Activated B cell treated with CpG ODN at 0.5 μM for 24 hours (primary cell): ENCODE measurements around the gene NRXN3. TPM values are rescaled to one million over a fixed set of nuclear protein-coding genes. Genes with fewer than 3 reads are reported as not detected.

Source experiments
- ATAC-seq: fragments of 200-7000 bp; cut with Tn5 transposase; one replicate; pipeline ENCODE4 v1.10.0; 2021; ENCODE audit warnings: low read depth, mild to moderate bottlenecking, moderate library complexity
- CTCF ChIA-PET: fragments of 350-600 bp; sonication (Branson Sonifier 250); formaldehyde crosslinking; loops from one replicate; lab custom pipeline; 2021; ENCODE audit warnings: antibody characterized with exemption; lab: Charles Lee
- POLR2A ChIA-PET: fragments of 350-600 bp; sonication (Branson Sonifier 250); formaldehyde crosslinking; loops from one replicate; lab custom pipeline; 2021; ENCODE audit warnings: antibody characterized with exemption; lab: Charles Lee
- DNase-seq: peaks from one replicate; pipeline ENCODE4 v3.0.0; 2022
- H3K27ac Mint-ChIP-seq: one replicate; pipeline ENCODE4 v1.8.0; 2020; ENCODE audit warnings: mixed read lengths
- H3K27me3 Mint-ChIP-seq: one replicate; pipeline ENCODE4 v1.8.0; 2021; ENCODE audit warnings: mixed read lengths
- H3K36me3 Mint-ChIP-seq: one replicate; pipeline ENCODE4 v1.8.0; 2021; ENCODE audit warnings: low read depth, mixed read lengths
- H3K4me1 Mint-ChIP-seq: one replicate; pipeline ENCODE4 v1.8.0; 2021; ENCODE audit warnings: mixed read lengths
- H3K4me3 Mint-ChIP-seq: one replicate; pipeline ENCODE4 v1.8.0; 2020; ENCODE audit warnings: mild to moderate bottlenecking, mixed read lengths
- H3K9me3 Mint-ChIP-seq: one replicate; pipeline ENCODE4 v1.8.0; 2020; ENCODE audit warnings: mixed read lengths
- intact Hi-C: fragments of 100-400 bp; cut with micrococcal nuclease; formaldehyde crosslinking; loops from one replicate; pipeline ENCODE4 v1.15.1; 2024
- total RNA-seq: library from RNA; stranded (reverse); gene quantifications from 2 replicates; pipeline ENCODE4 v1.2.3, GENCODE V29; 2022
- TF ChIP-seq, protein P1 (sequence below): fragments of 200-600 bp; IDR thresholded peaks from one replicate; pipeline ENCODE4 v1.8.0; 2022; ENCODE audit warnings: antibody characterized with exemption, mild to moderate bottlenecking

NRXN3 gene
- total RNA-seq, 1 donor from 2014 or later: not detected

GRCh38 chr14:79260406-79260805 lies 1090.2 kb downstream of the NRXN3 start:
- POLR2A ChIA-PET: no interaction called here
- DNase-seq (no peak), ATAC-seq (no peak)
- TF ChIP-seq, protein P1, sequence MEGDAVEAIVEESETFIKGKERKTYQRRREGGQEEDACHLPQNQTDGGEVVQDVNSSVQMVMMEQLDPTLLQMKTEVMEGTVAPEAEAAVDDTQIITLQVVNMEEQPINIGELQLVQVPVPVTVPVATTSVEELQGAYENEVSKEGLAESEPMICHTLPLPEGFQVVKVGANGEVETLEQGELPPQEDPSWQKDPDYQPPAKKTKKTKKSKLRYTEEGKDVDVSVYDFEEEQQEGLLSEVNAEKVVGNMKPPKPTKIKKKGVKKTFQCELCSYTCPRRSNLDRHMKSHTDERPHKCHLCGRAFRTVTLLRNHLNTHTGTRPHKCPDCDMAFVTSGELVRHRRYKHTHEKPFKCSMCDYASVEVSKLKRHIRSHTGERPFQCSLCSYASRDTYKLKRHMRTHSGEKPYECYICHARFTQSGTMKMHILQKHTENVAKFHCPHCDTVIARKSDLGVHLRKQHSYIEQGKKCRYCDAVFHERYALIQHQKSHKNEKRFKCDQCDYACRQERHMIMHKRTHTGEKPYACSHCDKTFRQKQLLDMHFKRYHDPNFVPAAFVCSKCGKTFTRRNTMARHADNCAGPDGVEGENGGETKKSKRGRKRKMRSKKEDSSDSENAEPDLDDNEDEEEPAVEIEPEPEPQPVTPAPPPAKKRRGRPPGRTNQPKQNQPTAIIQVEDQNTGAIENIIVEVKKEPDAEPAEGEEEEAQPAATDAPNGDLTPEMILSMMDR: no peak
- no peaks in the 10 kb centered on the region for H3K27me3 Mint-ChIP-seq
- intact Hi-C loops: no loop called here
- CTCF ChIA-PET: no interaction called here
- no peaks in the 10 kb centered on the region for H3K36me3 Mint-ChIP-seq
- H3K4me1 Mint-ChIP-seq: no peaks in the 10 kb centered on the region
- H3K27ac Mint-ChIP-seq: no peak overlapping the region
- H3K9me3 Mint-ChIP-seq: peaks cover 3% of the 10 kb centered on the region
- H3K4me3 Mint-ChIP-seq: no peak overlapping the region

GRCh38 chr14:79265366-79265946 lies 1095.3 kb downstream of the NRXN3 start:
- TF ChIP-seq, protein P1: no peak
- ChIA-PET POLR2A (no interaction called here), CTCF (no interaction called here)
- intact Hi-C loops: no loop called here
- ATAC-seq (no peak), DNase-seq (no peak)
- Mint-ChIP-seq H3K27me3 (no peaks in the 10 kb centered on the region), H3K4me3 (no peak overlapping the region), H3K9me3 (peaks cover 3% of the 10 kb centered on the region), H3K4me1 (no peaks in the 10 kb centered on the region), H3K27ac (no peak overlapping the region), H3K36me3 (no peaks in the 10 kb centered on the region)

DNA sequence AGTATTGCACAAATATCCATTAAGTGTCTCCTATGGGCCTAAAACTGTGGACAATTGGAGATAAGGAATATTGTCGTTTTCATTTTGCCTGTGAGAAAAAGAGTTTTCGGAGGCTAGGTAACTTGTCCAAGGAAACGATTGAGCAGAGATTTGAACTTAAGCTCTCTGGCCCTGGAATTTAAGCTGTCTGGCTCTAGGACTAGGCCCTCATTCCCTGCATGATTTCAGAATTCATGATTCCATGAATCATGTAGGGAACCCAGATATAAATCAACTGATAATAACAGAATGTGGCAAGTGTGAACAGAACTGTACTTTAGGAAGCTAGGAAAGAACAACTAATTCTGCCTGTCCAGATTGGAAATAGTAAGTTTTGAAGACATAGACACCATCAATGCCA lies 1100.2 kb downstream of the NRXN3 start:
- no peaks in the 10 kb centered on the region for H3K36me3 Mint-ChIP-seq
- H3K27me3 Mint-ChIP-seq: no peaks in the 10 kb centered on the region
- TF ChIP-seq, protein P1: no peak
- ATAC-seq: no peak
- H3K4me3 Mint-ChIP-seq: no peak overlapping the region
- no peak for DNase-seq
- no peaks in the 10 kb centered on the region for H3K4me1 Mint-ChIP-seq
- ChIA-PET CTCF (no interaction called here), POLR2A (no interaction called here)
- no peak overlapping the region for H3K27ac Mint-ChIP-seq
- peaks cover 3% of the 10 kb centered on the region for H3K9me3 Mint-ChIP-seq
- intact Hi-C loops: no loop called here

DNA sequence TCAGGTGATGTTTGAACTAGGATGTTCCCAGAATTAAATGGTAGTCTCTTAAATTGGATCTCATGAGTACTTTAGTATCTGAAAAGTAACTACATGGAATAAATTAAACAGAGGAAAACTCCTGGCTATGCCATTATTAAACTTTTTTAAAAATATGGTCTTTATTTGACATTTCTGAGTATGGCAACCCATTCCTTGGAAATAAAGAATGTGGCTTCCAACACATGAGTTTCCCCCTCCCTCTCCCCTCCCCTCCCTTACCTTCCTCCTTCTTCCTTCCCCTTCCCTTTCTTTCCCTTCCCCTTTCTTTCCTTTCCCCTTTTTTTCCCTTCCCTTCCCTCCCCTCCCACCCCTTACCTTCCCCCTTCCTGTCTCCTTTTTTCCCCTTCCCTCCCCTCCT lies 1100.9 kb downstream of the NRXN3 start:
- Mint-ChIP-seq H3K4me1 (no peaks in the 10 kb centered on the region), H3K27me3 (no peaks in the 10 kb centered on the region), H3K27ac (no peak overlapping the region), H3K36me3 (no peaks in the 10 kb centered on the region), H3K4me3 (no peak overlapping the region), H3K9me3 (peaks cover 3% of the 10 kb centered on the region)
- CTCF ChIA-PET: no interaction called here
- intact Hi-C loops: no loop called here
- ATAC-seq (no peak), DNase-seq (no peak)
- TF ChIP-seq, protein P1: no peak
- POLR2A ChIA-PET: no interaction called here

DNA sequence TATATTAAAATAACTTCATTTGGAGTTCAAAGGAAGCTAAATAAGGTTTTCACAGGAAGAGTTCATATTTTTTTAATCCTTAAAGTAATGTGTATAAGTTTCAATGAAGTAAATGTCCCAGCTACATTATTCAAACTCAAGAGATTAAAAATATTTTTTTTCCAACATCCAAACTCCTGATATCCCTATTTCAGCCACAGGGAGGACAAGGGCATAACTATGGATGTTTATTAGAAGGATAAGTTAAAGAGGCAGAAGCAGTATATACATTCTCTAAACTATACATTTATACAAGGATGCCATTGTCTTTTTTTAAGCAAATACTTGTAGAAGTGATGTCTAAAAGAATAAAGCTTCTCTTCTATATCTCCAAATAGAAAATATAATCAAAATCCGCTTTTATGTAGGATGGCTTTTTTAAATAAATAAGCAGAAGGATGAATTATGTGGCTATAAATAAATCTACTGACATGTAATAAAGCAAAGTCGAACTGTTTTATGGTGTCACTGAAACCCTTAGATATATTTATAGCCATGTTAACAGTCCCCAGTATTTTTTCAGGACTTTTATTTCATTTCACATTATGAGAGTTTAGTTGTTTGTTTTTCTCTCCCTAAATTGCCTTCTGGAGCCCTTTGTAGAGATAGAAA lies 1104.6 kb downstream of the NRXN3 start:
- peaks cover 18% of the 10 kb centered on the region for H3K27me3 Mint-ChIP-seq
- TF ChIP-seq, protein P1: no peak
- intact Hi-C loops: no loop called here
- ChIA-PET POLR2A (no interaction called here), CTCF (no interaction called here)
- no peaks in the 10 kb centered on the region for H3K36me3 Mint-ChIP-seq
- H3K4me1 Mint-ChIP-seq: no peaks in the 10 kb centered on the region
- no peak for DNase-seq
- H3K4me3 Mint-ChIP-seq: no peak overlapping the region
- H3K9me3 Mint-ChIP-seq: peaks cover 3% of the 10 kb centered on the region
- H3K27ac Mint-ChIP-seq: no peak overlapping the region
- no peak for ATAC-seq
